NCI-H2171 treated with DMSO at 0.1 percent for 48 hours (cell line): ENCODE measurements around the gene KRTAP29-1.
"Not testable (repeated sequence)": the region's sequence is repeated elsewhere in the genome, so short reads cannot be mapped to it uniquely, and the experiment has no call there.

Source experiments
- DNase-seq: peaks from one replicate; lab custom pipeline; 2025; lab: John Stamatoyannopoulos, UW

KRTAP29-1 gene

DNA sequence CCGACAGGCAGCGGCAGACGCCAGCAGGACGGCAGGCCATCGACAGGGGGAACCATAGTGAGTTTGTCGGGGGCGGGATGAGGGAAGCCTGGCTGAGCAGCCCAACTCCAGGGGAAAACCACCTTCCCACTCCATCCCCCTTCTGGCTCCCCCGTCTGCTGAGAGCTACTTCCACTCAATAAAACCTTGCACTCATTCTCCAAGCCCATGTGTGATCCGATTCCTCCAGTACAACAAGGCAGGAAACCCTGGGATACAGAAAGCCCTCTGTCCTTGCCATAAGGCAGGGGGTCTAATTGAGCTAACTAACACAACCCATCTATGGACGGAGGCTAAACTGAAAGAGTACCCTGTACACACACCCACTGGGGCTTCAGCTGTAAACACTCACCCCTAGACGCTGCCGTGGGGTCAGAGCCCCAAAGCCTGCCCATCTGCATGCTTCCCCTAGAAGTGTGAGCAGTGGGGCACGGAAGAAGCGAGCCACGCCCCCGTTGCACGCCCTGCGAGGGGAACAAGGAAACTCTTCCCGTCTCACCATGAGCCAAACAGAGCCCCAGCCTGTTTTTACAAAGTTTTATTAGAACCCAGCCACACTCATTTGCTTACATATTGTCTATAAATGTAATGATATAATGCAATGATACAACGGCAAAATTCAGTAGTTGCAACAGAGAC is 4.1 kb downstream of the KRTAP29-1 start:
- no peak for DNase-seq

DNA sequence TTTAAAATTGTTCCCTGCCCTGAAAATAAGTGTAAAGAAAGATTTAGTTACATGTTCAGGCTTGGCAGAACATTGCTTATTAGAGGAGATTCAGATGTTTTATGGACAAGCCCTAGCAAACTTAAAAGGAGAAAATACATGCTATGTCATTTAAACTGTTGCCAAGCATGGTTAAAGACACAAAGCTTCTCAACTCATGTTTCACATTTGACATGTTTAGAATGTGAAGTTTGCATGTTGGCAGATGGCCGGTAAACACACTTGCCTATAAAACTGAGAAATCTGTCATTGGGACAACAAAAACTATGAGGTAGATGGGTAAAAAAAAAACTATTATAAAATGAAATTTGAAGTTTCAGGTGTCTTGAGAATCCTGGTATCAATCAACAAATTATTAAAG is 5.8 kb downstream of the KRTAP29-1 start:
- no peak for DNase-seq

DNA sequence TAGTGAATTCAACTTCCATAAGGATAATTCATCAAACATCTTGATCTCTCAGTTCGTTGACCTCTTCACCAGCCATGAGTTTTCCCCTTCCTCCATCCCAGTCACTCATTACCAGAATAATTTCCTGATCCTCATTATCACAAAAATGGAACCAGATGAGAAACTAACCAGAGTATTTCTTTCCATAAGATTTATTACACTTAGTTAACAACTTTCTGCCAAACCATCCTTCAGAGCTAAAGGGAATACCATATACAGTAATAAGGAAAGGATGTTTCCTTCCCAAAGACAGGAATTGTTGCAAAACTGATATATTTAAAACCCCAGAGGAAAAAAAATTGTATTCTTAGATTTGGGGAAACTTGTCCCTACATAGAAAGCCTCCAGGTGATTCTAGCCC is 8.6 kb downstream of the KRTAP29-1 start:
- no peak for DNase-seq

DNA sequence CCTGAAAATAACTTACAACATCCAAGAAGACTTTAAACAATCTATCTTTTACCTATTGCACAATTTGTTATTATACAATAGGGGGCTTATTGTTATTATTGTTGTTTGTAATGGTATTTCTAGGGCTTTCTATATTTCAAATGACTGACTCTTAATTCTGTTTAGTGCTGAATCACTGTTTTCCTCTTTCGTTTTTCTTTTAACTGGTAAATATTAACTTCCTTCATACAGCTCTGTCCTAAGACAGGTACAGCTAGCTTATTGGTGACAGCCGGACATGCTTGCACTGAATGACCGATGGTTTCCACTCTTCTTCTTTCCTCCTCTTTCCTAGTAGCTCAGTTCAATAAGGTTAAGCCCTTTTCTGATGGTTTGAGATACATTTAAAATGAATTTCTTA is 15.6 kb downstream of the KRTAP29-1 start:
- DNase-seq, result no peak

DNA sequence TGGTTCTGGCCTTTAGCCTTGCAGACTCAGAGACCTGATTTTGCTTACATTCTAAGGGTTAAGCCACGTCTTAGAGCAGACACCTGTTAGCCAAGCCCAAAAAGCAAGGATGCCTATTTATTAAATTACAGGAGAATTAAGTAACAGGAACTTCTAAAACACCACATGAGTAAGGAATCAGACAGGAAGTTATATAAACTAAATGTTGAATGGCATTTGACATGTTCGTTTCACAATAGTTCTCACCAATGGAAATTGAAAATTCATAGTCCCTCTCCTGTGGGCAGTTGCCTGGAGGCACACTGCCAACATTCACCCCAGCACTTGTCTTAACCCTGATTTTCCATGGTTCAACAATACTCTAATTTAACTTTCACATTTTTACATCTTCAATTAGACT is 18.1 kb downstream of the KRTAP29-1 start:
- DNase-seq, result no peak

DNA sequence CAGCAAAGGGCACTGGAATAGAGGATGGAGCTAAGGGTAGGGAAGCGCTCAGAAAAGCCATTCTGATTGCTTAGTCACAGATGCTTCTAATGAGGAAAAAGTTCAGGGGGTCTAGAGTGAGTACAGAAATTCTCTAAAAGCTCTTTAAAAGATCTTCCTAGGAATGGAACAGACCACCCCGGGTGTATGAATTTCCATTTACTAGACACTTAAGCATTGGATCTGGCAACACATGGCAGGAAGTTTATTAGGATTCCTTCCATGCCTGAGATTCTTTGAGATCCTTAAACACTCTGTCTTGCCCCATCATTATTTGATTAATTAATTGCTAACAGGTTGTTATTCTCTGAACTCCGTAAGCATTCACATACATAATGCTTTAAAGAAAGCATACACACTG is 18.6 kb downstream of the KRTAP29-1 start:
- DNase-seq, result no peak

DNA sequence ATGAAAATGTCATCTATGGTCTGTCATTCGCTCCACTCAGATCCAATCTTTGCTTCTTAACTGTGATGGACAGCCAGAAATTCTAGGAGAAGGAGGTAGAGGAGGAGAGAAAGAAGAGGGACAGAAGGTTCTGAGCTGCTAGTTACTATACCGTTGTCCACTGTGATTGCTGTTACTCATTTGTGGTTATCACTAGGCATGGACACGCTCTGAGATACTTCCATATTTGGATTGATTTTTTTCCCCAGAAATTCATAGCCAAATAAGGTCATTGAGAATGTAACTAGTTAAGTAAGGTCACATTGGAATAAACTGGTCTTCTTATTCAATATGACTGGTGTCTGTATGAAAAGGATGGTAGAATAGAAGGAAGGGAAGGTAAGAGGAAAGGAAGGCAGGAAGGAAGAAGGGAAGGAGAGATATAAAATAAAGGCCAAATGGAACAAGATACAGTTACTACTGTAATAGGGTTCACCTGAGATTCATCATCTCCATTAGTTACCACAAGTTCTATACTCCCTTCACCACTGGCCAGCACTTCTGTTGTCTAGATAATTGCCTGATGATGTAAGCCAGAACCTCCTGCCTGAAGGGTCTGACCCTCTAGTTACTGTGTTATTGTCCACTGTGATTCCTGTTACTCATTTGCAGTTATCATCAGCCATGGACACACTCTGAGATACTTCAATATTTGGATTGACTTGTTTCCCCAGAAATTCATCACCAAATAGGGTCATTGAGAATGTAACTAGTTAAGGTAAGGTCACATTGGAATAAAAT is 24.3 kb downstream of the KRTAP29-1 start:
- no peak for DNase-seq

DNA sequence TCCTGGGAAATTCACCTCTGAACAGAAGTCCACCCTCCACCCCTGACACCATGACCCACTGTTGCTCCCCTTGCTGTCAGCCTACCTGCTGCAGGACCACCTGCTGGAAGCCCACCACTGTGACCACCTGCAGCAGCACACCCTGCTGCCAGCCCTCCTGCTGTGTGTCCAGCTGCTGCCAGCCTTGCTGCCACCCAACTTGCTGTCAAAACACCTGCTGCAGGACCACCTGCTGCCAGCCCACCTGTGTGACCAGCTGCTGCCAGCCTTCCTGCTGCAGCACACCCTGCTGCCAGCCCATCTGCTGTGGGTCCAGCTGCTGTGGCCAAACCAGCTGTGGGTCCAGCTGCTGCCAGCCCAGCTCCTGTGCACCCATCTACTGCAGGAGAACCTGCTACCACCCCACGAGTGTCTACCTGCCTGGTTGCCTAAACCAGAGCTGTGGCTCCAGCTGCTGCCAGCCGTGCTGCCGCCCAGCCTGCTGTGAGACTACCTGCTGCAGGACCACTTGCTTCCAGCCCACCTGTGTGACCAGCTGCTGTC is 26.9 kb downstream of the KRTAP29-1 start, which contains the start of gene KRTAP9-7:
Gene KRTAP9-7 (plus strand): TSS at position 51 of the 543 bp plus-strand sequence. CDS start 0 bp downstream, at position 51.
- not testable (repeated sequence) for DNase-seq

DNA sequence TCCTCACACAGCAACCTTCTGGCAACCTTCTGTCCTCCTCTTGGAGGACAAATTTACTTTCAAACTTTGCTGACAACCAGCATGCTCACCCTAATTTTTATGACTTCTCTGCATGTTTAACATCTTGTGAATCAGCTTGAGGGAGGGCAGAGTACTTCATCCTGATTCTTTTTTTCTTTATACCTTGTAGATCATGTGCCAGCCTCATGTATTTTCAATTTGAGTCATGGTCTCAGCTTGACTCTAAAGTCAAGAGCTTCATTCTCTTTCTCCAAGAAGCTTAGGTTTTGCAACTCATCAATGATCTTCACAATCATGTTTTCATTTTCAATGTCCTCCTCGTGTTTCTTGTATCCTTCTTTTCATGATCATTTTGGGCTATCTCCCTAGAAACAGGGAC is 30.8 kb downstream of the KRTAP29-1 start:
- no peak for DNase-seq

DNA sequence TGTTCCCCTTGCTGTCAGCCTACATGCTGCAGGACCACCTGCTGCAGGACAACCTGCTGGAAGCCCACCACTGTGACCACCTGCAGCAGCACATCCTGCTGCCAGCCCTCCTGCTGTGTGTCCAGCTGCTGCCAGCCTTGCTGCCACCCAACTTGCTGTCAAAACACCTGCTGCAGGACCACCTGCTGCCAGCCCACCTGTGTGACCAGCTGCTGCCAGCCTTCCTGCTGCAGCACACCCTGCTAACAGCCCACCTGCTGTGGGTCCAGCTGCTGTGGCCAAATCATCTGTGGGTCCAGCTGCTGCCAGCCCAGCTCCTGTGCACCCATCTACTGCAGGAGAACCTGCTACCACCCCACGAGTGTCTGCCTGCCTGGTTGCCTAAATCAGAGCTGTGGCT is 31.3 kb downstream of the KRTAP29-1 start:
- DNase-seq, result not testable (repeated sequence)

DNA sequence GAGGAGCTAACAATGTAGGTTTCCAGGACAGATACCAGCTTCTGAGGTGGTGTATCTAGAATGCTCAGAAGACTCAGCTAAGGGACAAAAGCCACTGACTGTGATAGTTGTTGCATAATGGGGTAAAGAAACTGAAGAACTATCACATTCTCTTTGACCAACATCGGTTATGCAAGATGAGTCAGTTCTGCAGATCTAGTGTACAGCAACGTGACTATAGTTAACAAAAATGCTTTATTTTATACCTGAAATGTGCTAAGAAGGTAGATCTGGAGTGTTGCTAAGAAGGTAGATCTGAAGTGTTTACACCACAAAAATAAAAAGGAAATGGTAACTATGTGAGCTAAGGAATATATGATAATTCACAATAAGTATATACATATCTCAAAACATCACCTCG is 34.9 kb downstream of the KRTAP29-1 start:
- no peak for DNase-seq

DNA sequence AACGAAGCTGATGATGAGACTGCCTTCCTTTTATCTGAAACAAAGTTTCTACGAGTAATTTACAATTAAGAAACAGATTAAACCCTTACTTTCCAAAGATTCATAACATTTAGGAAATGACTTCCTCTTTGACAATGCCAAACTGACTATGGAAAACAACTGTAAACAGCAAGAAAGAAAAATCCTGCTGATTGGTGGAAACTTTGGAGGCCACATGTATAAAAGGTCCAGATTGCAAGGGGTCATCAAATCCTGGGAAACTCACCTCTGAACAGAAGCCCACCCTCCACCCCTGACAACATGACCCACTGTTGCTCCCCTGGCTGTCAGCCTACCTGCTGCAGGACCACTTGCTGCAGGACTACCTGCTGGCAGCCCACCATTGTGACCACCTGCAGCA is 37.6 kb downstream of the KRTAP29-1 start, which contains the start of gene KRTAP9-6:
Gene KRTAP9-6 (plus strand): TSS at position 301 of the 400 bp plus-strand sequence. CDS start 0 bp downstream, at position 301.
- DNase-seq, result no peak

DNA sequence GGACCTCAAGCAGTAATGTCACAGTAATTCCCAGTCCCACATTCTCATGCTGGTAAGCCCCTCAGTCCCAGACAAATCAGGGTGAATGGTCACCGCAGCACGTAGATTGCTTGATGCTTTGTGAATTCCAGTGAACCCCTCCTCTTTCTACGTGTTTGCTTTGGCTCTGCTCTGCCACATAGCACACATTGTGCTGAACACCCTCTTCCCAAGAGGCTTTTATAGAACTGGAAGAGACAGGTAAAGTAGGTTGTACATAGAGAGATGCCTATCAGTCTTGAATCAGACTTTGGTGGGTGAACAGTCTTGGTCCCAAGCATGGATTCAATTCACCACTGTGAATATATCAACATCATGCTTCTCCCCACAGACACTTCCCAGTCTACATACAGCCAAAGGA is 38.1 kb downstream of the KRTAP29-1 start:
- DNase-seq, result no peak

DNA sequence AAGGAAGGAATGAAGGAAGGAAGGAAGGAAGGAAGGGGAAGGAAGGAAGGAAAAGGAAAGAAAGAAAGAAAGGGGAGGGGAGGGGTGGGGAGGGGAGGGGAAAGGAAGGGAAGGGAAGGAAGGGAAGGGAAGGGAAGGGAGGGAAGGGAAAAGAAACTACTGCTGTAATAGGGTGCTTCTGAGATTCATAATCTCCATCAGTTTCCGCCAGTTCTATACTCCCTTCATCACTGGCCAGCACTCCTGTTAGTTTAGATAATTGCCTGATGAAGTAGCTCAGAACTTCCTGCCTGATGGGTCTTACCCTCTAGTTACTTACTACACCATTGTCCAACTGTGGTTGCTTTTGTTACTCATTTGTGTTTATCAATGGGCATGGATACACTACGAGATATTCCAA is 39.4 kb downstream of the KRTAP29-1 start:
- no peak for DNase-seq

DNA sequence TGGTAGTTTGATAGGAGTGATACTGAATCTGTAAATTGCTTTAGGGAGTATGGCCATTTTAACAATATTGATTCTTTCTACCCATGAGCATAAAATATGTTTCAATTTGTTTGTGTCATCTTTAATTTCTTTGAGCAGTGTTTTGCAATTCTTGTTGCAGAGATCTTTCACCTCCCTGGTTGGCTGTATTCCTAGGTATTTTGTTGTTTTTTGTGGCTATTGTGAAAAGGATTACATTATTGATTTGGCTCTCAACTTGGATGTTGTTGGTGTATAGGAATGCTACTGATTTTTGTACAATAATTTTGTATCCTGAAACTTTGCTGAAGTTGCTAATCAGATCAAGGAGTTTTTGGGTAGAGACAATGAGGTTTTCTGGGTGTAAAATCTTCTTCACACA is 44.2 kb downstream of the KRTAP29-1 start:
- DNase-seq, result no peak

DNA sequence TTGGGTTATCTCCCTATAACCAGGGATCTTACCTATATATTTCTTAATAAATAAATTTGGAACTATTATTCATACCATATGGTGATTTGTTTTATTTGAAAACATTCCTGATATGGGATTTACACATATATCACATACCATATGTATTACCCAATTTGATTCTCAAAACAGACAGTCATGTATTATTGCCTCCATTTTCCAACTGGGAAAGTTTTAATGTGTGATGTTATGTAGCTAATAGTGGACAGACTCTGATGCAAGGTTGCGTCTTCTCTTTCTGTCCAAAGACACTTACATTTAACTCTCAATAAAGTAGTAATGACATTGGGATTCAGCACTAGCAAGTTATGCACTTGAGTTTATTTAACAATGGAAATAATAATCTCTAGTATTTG is 46.4 kb downstream of the KRTAP29-1 start:
- DNase-seq, result no peak

DNA sequence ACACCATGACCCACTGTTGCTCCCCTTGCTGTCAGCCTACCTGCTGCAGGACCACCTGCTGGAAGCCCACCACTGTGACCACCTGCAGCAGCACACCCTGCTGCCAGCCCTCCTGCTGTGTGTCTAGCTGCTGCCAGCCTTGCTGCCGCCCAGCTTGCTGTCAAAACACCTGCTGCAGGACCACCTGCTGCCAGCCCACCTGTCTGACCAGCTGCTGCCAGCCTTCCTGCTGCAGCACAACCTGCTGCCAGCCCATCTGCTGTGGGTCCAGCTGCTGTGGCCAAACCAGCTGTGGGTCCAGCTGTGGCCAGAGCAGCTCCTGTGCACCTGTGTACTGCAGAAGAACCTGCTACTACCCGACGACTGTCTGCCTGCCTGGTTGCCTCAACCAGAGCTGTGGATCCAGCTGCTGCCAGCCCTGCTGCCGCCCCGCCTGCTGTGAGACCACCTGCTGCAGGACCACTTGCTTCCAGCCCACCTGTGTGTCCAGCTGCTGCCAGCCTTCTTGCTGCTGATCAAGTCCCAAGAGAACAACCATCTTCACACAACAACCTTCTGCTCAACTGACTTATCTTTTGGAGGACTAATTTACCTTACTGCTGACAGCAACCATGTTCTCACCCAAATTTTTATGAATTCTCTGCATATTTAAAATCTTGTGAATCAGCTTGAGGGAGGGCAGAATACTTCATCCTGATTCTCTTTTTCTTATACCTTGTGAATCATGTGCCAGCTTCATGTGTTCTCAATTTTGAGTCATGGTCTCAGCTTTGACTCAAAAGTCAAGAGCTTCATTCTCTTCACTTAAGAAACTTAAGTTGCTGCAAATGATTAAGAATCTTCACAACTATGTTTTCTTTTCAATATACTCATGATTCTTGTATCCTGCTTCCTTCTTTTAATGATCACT is 47.0 kb downstream of the KRTAP29-1 start, which contains the start of gene KRTAP9-9:
Gene KRTAP9-9 (plus strand): TSS at position 4 of the 910 bp plus-strand sequence.
- DNase-seq, result not testable (repeated sequence)

DNA sequence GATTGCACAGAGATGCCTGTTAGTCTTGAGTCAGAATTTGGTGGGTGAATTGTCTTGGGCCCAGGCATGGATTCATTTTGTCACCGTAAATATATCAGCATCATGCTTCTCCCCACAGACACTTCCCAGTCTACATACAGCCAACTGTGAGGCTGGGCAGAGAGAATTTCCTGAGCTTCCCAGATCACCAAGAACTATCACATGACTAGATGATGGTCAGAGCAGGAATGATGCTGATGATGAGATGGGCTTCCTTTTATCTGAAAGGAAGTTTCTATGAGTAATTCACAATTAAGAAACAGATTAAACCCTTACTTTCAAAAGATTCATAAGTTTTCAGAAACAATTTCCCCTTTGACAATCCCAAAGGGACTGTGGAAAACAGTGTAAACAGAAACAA is 47.8 kb downstream of the KRTAP29-1 start:
- no peak for DNase-seq
